KMS-11 (cell line): ENCODE data around the gene NPAT.

Source experiments
- H2AFZ ChIP-seq: fragments of 200-600 bp; sonication (generic); 2 replicates; pipeline ENCODE4 v1.6.1; 2016; ENCODE audit warnings: antibody characterized with exemption, mixed run types, low read depth
- H3K27ac ChIP-seq: fragments of 200-600 bp; sonication (generic); 2 replicates; pipeline ENCODE4 v1.6.1; 2016; ENCODE audit warnings: mild to moderate bottlenecking, mixed run types
- H3K27me3 ChIP-seq: fragments of 200-600 bp; sonication (generic); 2 replicates; pipeline ENCODE4 v1.6.1; 2017; ENCODE audit warnings: mild to moderate bottlenecking, low read depth, mixed run types, moderate library complexity; ENCODE audit not compliant: insufficient read depth
- H3K36me3 ChIP-seq: fragments of 200-600 bp; sonication (generic); 2 replicates; pipeline ENCODE4 v1.6.1; 2017; ENCODE audit warnings: mild to moderate bottlenecking, mixed run types; ENCODE audit not compliant: insufficient read depth
- H3K4me1 ChIP-seq: fragments of 200-600 bp; sonication (generic); 2 replicates; pipeline ENCODE4 v1.6.1; 2016; ENCODE audit warnings: mild to moderate bottlenecking, low read depth, mixed run types; ENCODE audit not compliant: poor library complexity, severe bottlenecking
- H3K4me2 ChIP-seq: fragments of 200-600 bp; sonication (generic); 2 replicates; pipeline ENCODE4 v1.7.0; 2016; ENCODE audit warnings: mild to moderate bottlenecking, mixed run types
- H3K4me3 ChIP-seq: fragments of 200-600 bp; sonication (generic); IDR thresholded peaks from 2 replicates; pipeline ENCODE4 v1.6.1; 2017; ENCODE audit warnings: low read depth, low read length, mixed read lengths; ENCODE audit not compliant: insufficient read depth
- H3K79me2 ChIP-seq: fragments of 200-600 bp; sonication (generic); 2 replicates; pipeline ENCODE4 v1.6.1; 2016; ENCODE audit warnings: low read depth, mixed run types; ENCODE audit not compliant: insufficient read depth
- H3K9ac ChIP-seq: fragments of 200-600 bp; sonication (generic); 2 replicates; pipeline ENCODE4 v1.6.1; 2016; ENCODE audit warnings: mild to moderate bottlenecking, mixed run types
- H4K20me1 ChIP-seq: fragments of 200-600 bp; sonication (generic); 2 replicates; pipeline ENCODE4 v1.6.1; 2016; ENCODE audit warnings: mild to moderate bottlenecking, mixed run types; ENCODE audit not compliant: insufficient read depth
- CTCF ChIP-seq: fragments of 200-600 bp; sonication (generic); conservative IDR thresholded peaks from 2 replicates; pipeline ENCODE4 v1.6.1; 2017; ENCODE audit warnings: low read depth, mild to moderate bottlenecking, antibody characterized with exemption, low read length, moderate library complexity, mixed read lengths

The NPAT gene

DNA sequence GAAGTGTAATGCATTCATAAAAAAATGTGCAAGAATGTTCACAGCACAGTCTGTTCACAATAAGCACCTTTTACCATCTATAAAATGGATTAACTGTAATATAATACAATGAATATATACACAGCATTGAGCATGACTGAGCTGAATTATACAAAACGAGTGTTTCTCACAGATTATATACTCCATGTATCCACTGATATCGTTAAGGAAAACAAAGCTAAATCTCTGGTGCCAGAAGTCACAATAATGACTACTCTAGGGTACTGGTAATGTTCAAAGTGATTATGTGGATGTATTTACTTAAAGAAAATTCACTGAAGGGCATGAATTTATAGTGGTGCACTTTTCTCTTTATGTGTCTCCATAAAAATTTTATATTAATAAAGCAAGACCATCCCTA lies 67.8 kb downstream of the NPAT start:
- no peak for TF ChIP-seq CTCF
- H4K20me1 ChIP-seq, result no peaks in the 10 kb centered on the region
- H3K4me1 ChIP-seq, result no peaks in the 10 kb centered on the region
- no peak overlapping the region for H2AFZ ChIP-seq
- H3K36me3 ChIP-seq, result no peaks in the 10 kb centered on the region
- no peak overlapping the region for H3K4me3 ChIP-seq
- no peak overlapping the region for H3K9ac ChIP-seq
- no peak overlapping the region for H3K4me2 ChIP-seq
- H3K27ac ChIP-seq, result no peak overlapping the region
- H3K27me3 ChIP-seq, result no peaks in the 10 kb centered on the region
- H3K79me2 ChIP-seq, result no peaks in the 10 kb centered on the region

- Histone ChIP-seq H3K4me1 (peaks cover 17% of the 10 kb centered on the region), H2AFZ (no peak overlapping the region), H3K27ac (no peak overlapping the region), H3K27me3 (no peaks in the 10 kb centered on the region), H4K20me1 (no peaks in the 10 kb centered on the region), H3K79me2 (no peaks in the 10 kb centered on the region), H3K4me3 (no peak overlapping the region), H3K36me3 (no peaks in the 10 kb centered on the region), H3K4me2 (no peak overlapping the region), H3K9ac (no peak overlapping the region)
- TF ChIP-seq CTCF, result no peak
These were observed 73.9 kb downstream of the NPAT start for GRCh38 chr11:108148556-108148955.

DNA sequence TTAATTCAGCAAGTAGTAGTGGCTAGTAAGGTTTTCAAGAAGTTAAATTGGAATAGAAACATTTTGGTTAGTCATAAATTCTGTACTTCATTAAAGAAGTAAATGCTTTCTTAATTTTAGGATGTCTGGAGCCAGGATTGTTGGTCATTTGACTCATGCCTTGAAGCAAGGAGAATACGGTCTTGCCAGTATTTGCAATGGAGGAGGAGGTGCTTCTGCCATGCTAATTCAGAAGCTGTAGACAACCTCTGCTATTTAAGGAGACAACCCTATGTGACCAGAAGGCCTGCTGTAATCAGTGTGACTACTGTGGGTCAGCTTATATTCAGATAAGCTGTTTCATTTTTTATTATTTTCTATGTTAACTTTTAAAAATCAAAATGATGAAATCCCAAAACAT lies 75.3 kb downstream of the NPAT start:
- Histone ChIP-seq H3K4me1 (peaks cover 20% of the 10 kb centered on the region), H3K36me3 (no peaks in the 10 kb centered on the region), H4K20me1 (no peaks in the 10 kb centered on the region), H3K27ac (no peak overlapping the region), H3K4me3 (no peak overlapping the region), H2AFZ (no peak overlapping the region), H3K9ac (no peak overlapping the region), H3K27me3 (no peaks in the 10 kb centered on the region), H3K79me2 (no peaks in the 10 kb centered on the region), H3K4me2 (no peak overlapping the region)
- no peak for TF ChIP-seq CTCF

DNA sequence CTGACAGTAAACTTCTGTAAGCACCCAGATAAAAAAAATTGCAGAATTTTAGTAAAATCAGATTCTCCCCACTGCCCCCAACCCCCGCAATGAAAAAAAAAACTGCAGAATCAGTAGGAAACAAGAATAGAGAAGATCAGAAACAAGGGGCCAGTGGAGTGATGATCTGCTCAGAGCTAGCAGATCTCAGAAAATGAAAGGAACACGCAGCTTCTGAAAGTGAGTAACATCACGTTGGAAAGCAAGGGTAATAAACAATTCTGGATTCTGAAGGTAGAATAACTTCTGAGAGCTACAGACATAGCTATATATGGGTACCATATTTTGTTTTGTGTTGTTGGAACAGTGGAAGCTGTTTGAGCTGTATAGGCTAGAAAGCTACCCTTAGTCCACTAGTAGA lies 77.8 kb downstream of the NPAT start:
- no peak overlapping the region for H2AFZ ChIP-seq
- H3K27me3 ChIP-seq, result no peaks in the 10 kb centered on the region
- H3K27ac ChIP-seq, result peak overlapping the region; percentile 35; the same call in 1 of the 2 replicates
- H4K20me1 ChIP-seq, result no peaks in the 10 kb centered on the region
- no peak overlapping the region for H3K9ac ChIP-seq
- H3K79me2 ChIP-seq, result no peaks in the 10 kb centered on the region
- H3K36me3 ChIP-seq, result no peaks in the 10 kb centered on the region
- no peak overlapping the region for H3K4me3 ChIP-seq
- H3K4me1 ChIP-seq, result peaks cover 20% of the 10 kb centered on the region
- H3K4me2 ChIP-seq, result peak overlapping the region; percentile 28
- TF ChIP-seq CTCF, result no peak
